SK-N-SH (cell line): ENCODE data around the gene AFG3L2. TPM values are rescaled to one million over a fixed set of nuclear protein-coding genes. Genes with fewer than 3 reads are reported as not detected.

Experiments
- CTCF ChIA-PET: fragments of 300-600, 350-600 bp; formaldehyde crosslinking; extraction: SDS; loops from one replicate; lab custom pipeline; 2021; lab: Yijun Ruan, JAX
- POLR2A ChIA-PET: fragments of 350-600 bp; sonication (Branson Sonifier 250); formaldehyde crosslinking; extraction: SDS; loops from one replicate; lab custom pipeline; 2020; ENCODE audit warnings: antibody characterized with exemption, inconsistent platforms; lab: Yijun Ruan, JAX
- DNase-seq: peaks from one replicate; pipeline ENCODE4 v3.0.0; 2012
- H2AFZ ChIP-seq: fragments of 200-600 bp; sonication (generic); 2 replicates; pipeline ENCODE4 v1.8.1; 2016; ENCODE audit warnings: antibody characterized with exemption, mild to moderate bottlenecking, low read depth
- H3F3A ChIP-seq: fragments of 200-600 bp; sonication (generic); replicated peaks from 2 replicates; pipeline ENCODE3; 2016; ENCODE audit warnings: antibody characterized with exemption, mild to moderate bottlenecking; ENCODE audit not compliant: insufficient read depth
- H3K27ac ChIP-seq, 2 experiments: fragments of 200-500 bp in 1 of 2; fragments of 200-600 bp in 1 of 2; sonication (Bioruptor generic) in 1 of 2; sonication (generic), shearing (Covaris generic) in 1 of 2; 2 replicates each; pipeline versions ENCODE4 v1.5.1 to v1.6.1; 2014 to 2016; ENCODE audit warnings: low read depth in 2 of 2, inconsistent platforms in 1 of 2, low read length in 1 of 2, mild to moderate bottlenecking in 1 of 2, mixed read lengths in 1 of 2
- H3K27me3 ChIP-seq: fragments of 200-600 bp; sonication (generic), shearing (Covaris generic); 2 replicates; pipeline ENCODE4 v1.6.1; 2016; ENCODE audit warnings: mixed run types; ENCODE audit not compliant: insufficient read depth
- H3K36me3 ChIP-seq, 2 experiments: fragments of 200-500 bp in 1 of 2; fragments of 200-600 bp in 1 of 2; sonication (Bioruptor generic) in 1 of 2; sonication (generic) in 1 of 2; replicated peaks in 1 of 2; 2 replicates each; pipeline versions ENCODE3 to v1.5.1; 2014 to 2016; ENCODE audit warnings: low read length in 1 of 2, mild to moderate bottlenecking in 1 of 2; ENCODE audit not compliant: insufficient read depth in 2 of 2, control insufficient read depth in 1 of 2
- H3K4me1 ChIP-seq, 2 experiments: fragments of 200-500 bp in 1 of 2; fragments of 200-600 bp in 1 of 2; sonication (Bioruptor generic) in 1 of 2; sonication (generic), shearing (Covaris generic) in 1 of 2; 2 replicates each; pipeline versions ENCODE4 v1.5.1 to v1.6.1; 2014 to 2016; ENCODE audit warnings: low read depth in 1 of 2, low read length in 1 of 2, mixed run types in 1 of 2; ENCODE audit not compliant: insufficient read depth in 2 of 2, control insufficient read depth in 1 of 2
- H3K4me2 ChIP-seq: fragments of 200-600 bp; sonication (generic), shearing (Covaris generic); 2 replicates; pipeline ENCODE4 v1.6.1; 2017; ENCODE audit warnings: mixed run types
- H3K4me3 ChIP-seq, 2 experiments: fragments of 200-500 bp in 1 of 2; fragments of 200-600 bp in 1 of 2; sonication (Bioruptor generic) in 1 of 2; sonication (generic), shearing (Covaris generic) in 1 of 2; 2 replicates each; pipeline versions ENCODE4 v1.5.1 to v1.8.1; 2014 to 2016; ENCODE audit warnings: low read depth in 2 of 2, inconsistent platforms in 1 of 2, low read length in 1 of 2, mild to moderate bottlenecking in 1 of 2, mixed read lengths in 1 of 2, moderate library complexity in 1 of 2
- H3K79me2 ChIP-seq: fragments of 200-600 bp; sonication (generic); 2 replicates; pipeline ENCODE4 v1.8.1; 2017; ENCODE audit warnings: mild to moderate bottlenecking; ENCODE audit not compliant: insufficient read depth
- H3K9ac ChIP-seq: fragments of 200-600 bp; sonication (generic); 2 replicates; pipeline ENCODE4 v1.6.1; 2017; ENCODE audit warnings: mixed run types
- H3K9me2 ChIP-seq: fragments of 200-600 bp; sonication (generic); 2 replicates; pipeline ENCODE4 v1.6.1; 2017; ENCODE audit warnings: mixed run types
- H3K9me3 ChIP-seq: fragments of 200-600 bp; sonication (generic); 2 replicates; pipeline ENCODE4 v1.6.1; 2017; ENCODE audit warnings: mixed run types, mild to moderate bottlenecking, moderate library complexity
- H4K20me1 ChIP-seq: fragments of 200-600 bp; sonication (generic); 2 replicates; pipeline ENCODE4 v1.6.1; 2017; ENCODE audit warnings: mild to moderate bottlenecking, mixed run types; ENCODE audit not compliant: insufficient read depth
- CHD2 ChIP-seq: fragments of 150-350 bp; IDR thresholded peaks from 2 replicates; pipeline ENCODE4 v1.6.1; 2018; ENCODE audit warnings: low read length; ENCODE audit not compliant: partially characterized antibody
- ELF1 ChIP-seq: IDR thresholded peaks from 2 replicates; pipeline ENCODE4 v1.4.0; 2012
- EP300 ChIP-seq, 2 experiments: IDR thresholded peaks; 2 replicates each; pipeline versions ENCODE4 v1.4.0 to v1.6.1; 2012; ENCODE audit warnings: borderline replicate concordance in 1 of 2, low read depth in 1 of 2, low read length in 1 of 2
- EZH2phosphoT487 ChIP-seq: fragments of 200-600 bp; sonication (generic); IDR thresholded peaks from 2 replicates; pipeline ENCODE4 v1.6.1; 2017; ENCODE audit warnings: low read depth, mixed run types, mild to moderate bottlenecking, antibody characterized with exemption, moderate library complexity, borderline replicate concordance
- FOSL2 ChIP-seq: IDR thresholded peaks from 2 replicates; pipeline ENCODE4 v1.4.0; 2012; ENCODE audit warnings: low read depth, mild to moderate bottlenecking, moderate library complexity, borderline replicate concordance
- FOXJ3 ChIP-seq: sonication (generic); formaldehyde crosslinking; IDR thresholded peaks from 2 replicates; pipeline ENCODE4 v1.5.1; 2020; ENCODE audit warnings: mild to moderate bottlenecking, missing genetic modification reagents
- GABPA ChIP-seq: IDR thresholded peaks from 2 replicates; pipeline ENCODE4 v1.4.0; 2012; ENCODE audit warnings: low read depth, mild to moderate bottlenecking
- JUND ChIP-seq: IDR thresholded peaks from 2 replicates; pipeline ENCODE4 v1.4.0; 2012
- MAX ChIP-seq: IDR thresholded peaks from 2 replicates; pipeline ENCODE4 v1.4.0; 2012; ENCODE audit warnings: low read depth
- MEF2A ChIP-seq: IDR thresholded peaks from 2 replicates; pipeline ENCODE4 v1.4.0; 2012; ENCODE audit warnings: low read depth, borderline replicate concordance
- MXI1 ChIP-seq: IDR thresholded peaks from 2 replicates; pipeline ENCODE4 v1.6.1; 2012; ENCODE audit warnings: mild to moderate bottlenecking, low read depth, low read length, improper control_type of control experiment
- NFIC ChIP-seq: IDR thresholded peaks from 2 replicates; pipeline ENCODE4 v1.4.0; 2012; ENCODE audit warnings: borderline replicate concordance
- NRF1 ChIP-seq: IDR thresholded peaks from 2 replicates; pipeline ENCODE4 v1.6.1; 2012; ENCODE audit warnings: low read depth, mild to moderate bottlenecking, low read length
- PBX3 ChIP-seq: IDR thresholded peaks from 2 replicates; pipeline ENCODE4; 2012
- RCOR1 ChIP-seq: fragments of 150-350 bp; IDR thresholded peaks from 2 replicates; pipeline ENCODE4 v1.6.1; 2017; ENCODE audit warnings: antibody characterized with exemption, low read length
- RXRA ChIP-seq: IDR thresholded peaks from 2 replicates; pipeline ENCODE4 v1.4.0; 2012; ENCODE audit warnings: low read depth, mild to moderate bottlenecking, borderline replicate concordance
- TCF12 ChIP-seq: IDR thresholded peaks from 2 replicates; pipeline ENCODE4 v1.4.0; 2012
- TEAD4 ChIP-seq: IDR thresholded peaks from 2 replicates; pipeline ENCODE4 v1.4.0; 2012; ENCODE audit warnings: mild to moderate bottlenecking, borderline replicate concordance; ENCODE audit not compliant: insufficient read depth
- YY1 ChIP-seq: IDR thresholded peaks from 2 replicates; pipeline ENCODE4 v1.4.0; 2012; ENCODE audit warnings: low read depth, mild to moderate bottlenecking
- WGBS: methylation state at CpG from one replicate; pipeline ENCODE4 v1.1.6; 2017; ENCODE audit warnings: low lambda C conversion rate; 5-methylcytosine and 5-hydroxymethylcytosine counted together
- polyA plus RNA-seq, 3 experiments: library from polyadenylated mRNA; depleted of rRNA; stranded (reverse); fragments of >200 nt; gene quantifications; 2 replicates each; pipeline ENCODE4 v1.2.3, GENCODE V29; 2012
- TF ChIP-seq, protein P1 (sequence below): fragments of 150-350 bp; IDR thresholded peaks from 2 replicates; pipeline ENCODE4 v1.6.1; 2017; ENCODE audit warnings: antibody characterized with exemption, low read length, low read depth, borderline replicate concordance

AFG3L2 gene
- polyA plus RNA-seq, 1 of the 3 experiments (the other 2 are of a cell fraction), result 26.0 TPM

GRCh38 chr18:12291161-12291560 is 85.9 kb downstream of the AFG3L2 start:
- Histone ChIP-seq H3K4me1 (peaks cover 3 to 15% of the 10 kb centered on the region in 2 experiments; a peak in 1 of 4 replicates), H3F3A (peaks cover 4% of the 10 kb centered on the region), H3K9me3 (no peaks in the 10 kb centered on the region), H3K36me3 (no peaks in the 10 kb centered on the region), H3K9ac (no peak overlapping the region), H3K27me3 (no peaks in the 10 kb centered on the region; the same call in 1 of the 2 replicates), H3K4me2 (no peak overlapping the region), H3K9me2 (no peaks in the 10 kb centered on the region), H3K4me3 (no peak overlapping the region), H4K20me1 (no peaks in the 10 kb centered on the region), H3K79me2 (no peaks in the 10 kb centered on the region), H2AFZ (no peak overlapping the region), H3K27ac (no peak overlapping the region)
- DNase-seq, result no peak
- WGBS, result 77% methylated on average over 6 of the region's 6 CpGs
- TF ChIP-seq MXI1, result no peak
- TF ChIP-seq, protein P1, sequence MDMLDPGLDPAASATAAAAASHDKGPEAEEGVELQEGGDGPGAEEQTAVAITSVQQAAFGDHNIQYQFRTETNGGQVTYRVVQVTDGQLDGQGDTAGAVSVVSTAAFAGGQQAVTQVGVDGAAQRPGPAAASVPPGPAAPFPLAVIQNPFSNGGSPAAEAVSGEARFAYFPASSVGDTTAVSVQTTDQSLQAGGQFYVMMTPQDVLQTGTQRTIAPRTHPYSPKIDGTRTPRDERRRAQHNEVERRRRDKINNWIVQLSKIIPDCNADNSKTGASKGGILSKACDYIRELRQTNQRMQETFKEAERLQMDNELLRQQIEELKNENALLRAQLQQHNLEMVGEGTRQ, result no peak
- TF ChIP-seq NRF1, result no peak
- ChIA-PET CTCF (no interaction called here), POLR2A (no interaction called here)

GRCh38 chr18:12290086-12290485 is 86.9 kb downstream of the AFG3L2 start:
- no peak for TF ChIP-seq EP300 (IDR thresholded peaks at IDR 0.05; ENCODE audit: borderline replicate concordance in 1 of 2, low read depth in 1 of 2, low read length in 1 of 2)
- no peak for TF ChIP-seq TCF12
- no peak for TF ChIP-seq ELF1
- no peak for TF ChIP-seq CHD2
- no peak for TF ChIP-seq TEAD4
- TF ChIP-seq NRF1, result no peak
- no peak for TF ChIP-seq JUND
- no peak for TF ChIP-seq NFIC
- no peak for TF ChIP-seq FOSL2
- no peak for TF ChIP-seq GABPA
- no peak for TF ChIP-seq FOXJ3 (CRISPR knock-in tag)
- TF ChIP-seq YY1, result no peak
- TF ChIP-seq RXRA, result no peak
- no peak for TF ChIP-seq MEF2A
- TF ChIP-seq PBX3, result no peak
- no peak for TF ChIP-seq EZH2phosphoT487
- TF ChIP-seq MAX, result no peak
- TF ChIP-seq RCOR1, result no peak
- TF ChIP-seq, protein P1, result no peak
- TF ChIP-seq, all 33 proteins: peak for 0
- CTCF ChIA-PET, result interaction anchor here (1.1 kb wide), 1 partner anchor 53 kb away, joined by 3 read pairs; no protein-coding TSS in a partner anchor
- H3K4me3 ChIP-seq, result no peak overlapping the region
- no peaks in the 10 kb centered on the region for H4K20me1 ChIP-seq
- 90% methylated on average over 1 of the region's 2 CpGs for WGBS
- H3F3A ChIP-seq, result no peaks in the 10 kb centered on the region
- DNase-seq, result no peak
- H3K9me3 ChIP-seq, result no peaks in the 10 kb centered on the region
- H3K79me2 ChIP-seq, result no peaks in the 10 kb centered on the region
- peaks cover 3 to 15% of the 10 kb centered on the region in 2 experiments; a peak in 1 of 4 replicates for H3K4me1 ChIP-seq
- POLR2A ChIA-PET, result no interaction called here
- H3K27me3 ChIP-seq, result no peaks in the 10 kb centered on the region; the same call in 1 of the 2 replicates
- no peak overlapping the region for H3K9ac ChIP-seq
- no peak overlapping the region for H3K27ac ChIP-seq
- no peaks in the 10 kb centered on the region for H3K36me3 ChIP-seq
- no peak overlapping the region for H3K4me2 ChIP-seq
- H2AFZ ChIP-seq, result no peak overlapping the region
- H3K9me2 ChIP-seq, result no peaks in the 10 kb centered on the region
